Duodenal mucosa (tissue), 2 donors: ENCODE data around the gene DNPH1.

ENCODE experiments used
- H3K27ac ChIP-seq: one replicate; pipeline ENCODE4 v1.7.0; 2013; ENCODE audit warnings: low read depth, low read length
- H3K27me3 ChIP-seq, 2 donors: one replicate each; pipeline ENCODE4 v1.7.0; 2013; ENCODE audit warnings: low read length in 2 of 2, control low read depth in 1 of 2; ENCODE audit not compliant: insufficient read depth in 2 of 2, control insufficient read depth in 1 of 2
- H3K36me3 ChIP-seq, 2 donors: one replicate each; pipeline ENCODE4 v1.7.0; 2013; ENCODE audit warnings: low read length in 2 of 2, control low read depth in 1 of 2; ENCODE audit not compliant: insufficient read depth in 2 of 2, control insufficient read depth in 1 of 2
- H3K4me1 ChIP-seq, 2 donors: one replicate each; pipeline ENCODE4 v1.7.0; 2013; ENCODE audit warnings: low read length in 2 of 2, control low read depth in 1 of 2; ENCODE audit not compliant: insufficient read depth in 2 of 2, control insufficient read depth in 1 of 2
- H3K4me3 ChIP-seq, 2 donors: one replicate each; pipeline ENCODE4 v1.7.0; 2013; ENCODE audit warnings: low read length in 2 of 2, low read depth in 1 of 2
- H3K9ac ChIP-seq, 2 donors: one replicate each; pipeline ENCODE4 v1.7.0; 2013; ENCODE audit warnings: low read length in 2 of 2, low read depth in 1 of 2
- H3K9me3 ChIP-seq, 2 donors: one replicate each; pipeline ENCODE4 v1.7.0; 2013; ENCODE audit warnings: low read length in 2 of 2, control low read depth in 1 of 2; ENCODE audit not compliant: control insufficient read depth in 1 of 2

Gene DNPH1

GRCh38 chr6:43273707-43274106 lies 44.4 kb upstream of the DNPH1 start:
- H3K27me3 ChIP-seq = peaks cover 0 to 3% of the 10 kb centered on the region in 2 donors
- no peak overlapping the region for H3K4me3 ChIP-seq
- peaks cover 48 to 77% of the 10 kb centered on the region in 2 donors for H3K4me1 ChIP-seq
- H3K9me3 ChIP-seq = no peaks in the 10 kb centered on the region
- H3K9ac ChIP-seq = peak overlapping the region in 1 of 2 donors; percentile 83
- no peaks in the 10 kb centered on the region for H3K36me3 ChIP-seq
- no peak overlapping the region for H3K27ac ChIP-seq

- H3K27ac ChIP-seq = no peak overlapping the region
- no peak overlapping the region for H3K4me3 ChIP-seq
- no peaks in the 10 kb centered on the region for H3K36me3 ChIP-seq
- peaks cover 0 to 3% of the 10 kb centered on the region in 2 donors for H3K27me3 ChIP-seq
- peaks cover 58 to 77% of the 10 kb centered on the region in 2 donors for H3K4me1 ChIP-seq
- no peak overlapping the region for H3K9ac ChIP-seq
- H3K9me3 ChIP-seq = no peaks in the 10 kb centered on the region
Observed at GRCh38 chr6:43271944-43272343, 42.7 kb upstream of the DNPH1 start.

DNA sequence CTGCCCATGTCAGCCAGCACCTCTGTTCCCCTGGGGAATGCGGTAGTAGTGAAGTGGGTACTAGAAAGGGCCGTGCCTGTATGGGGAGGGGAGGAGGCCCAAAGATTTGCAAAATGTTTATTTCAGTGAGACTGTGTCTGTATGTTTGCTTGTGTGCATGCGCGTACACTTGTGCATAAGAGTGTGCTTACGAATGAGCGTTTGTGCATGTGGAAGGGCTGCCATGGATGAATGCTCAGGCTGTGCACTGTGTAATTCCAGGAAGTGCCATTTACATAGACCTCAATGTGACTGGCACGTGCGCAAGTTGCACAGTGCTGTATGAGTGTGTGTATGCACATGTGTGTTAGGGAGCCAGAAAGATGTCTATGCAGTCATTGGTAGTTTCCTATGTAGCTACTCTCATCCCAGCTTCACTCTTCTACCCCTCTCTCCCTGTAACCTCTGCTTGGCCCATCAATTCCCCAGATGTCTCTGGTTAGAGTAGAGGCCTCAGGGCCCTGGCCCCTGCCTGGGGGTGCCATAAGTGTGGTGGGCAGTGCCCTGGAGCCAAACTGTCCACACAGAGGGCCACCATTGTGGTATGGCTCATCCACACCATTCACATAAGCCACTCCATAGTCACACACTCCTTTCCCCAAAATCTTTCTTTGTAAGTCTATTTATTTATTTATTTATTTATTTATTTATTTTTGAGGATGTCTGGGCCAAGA lies 42.0 kb upstream of the DNPH1 start:
- Histone ChIP-seq H3K36me3 (no peaks in the 10 kb centered on the region), H3K27ac (peak overlapping the region; percentile 33), H3K27me3 (peaks cover 0 to 3% of the 10 kb centered on the region in 2 donors), H3K9ac (peak overlapping the region; percentile 28 to 30), H3K4me1 (peaks cover 55 to 70% of the 10 kb centered on the region in 2 donors), H3K4me3 (no peak overlapping the region), H3K9me3 (no peaks in the 10 kb centered on the region)

GRCh38 chr6:43269273-43270007 lies 40.2 kb upstream of the DNPH1 start:
- Histone ChIP-seq H3K9me3 (no peaks in the 10 kb centered on the region), H3K4me1 (peaks cover 47 to 62% of the 10 kb centered on the region in 2 donors), H3K27me3 (peaks cover 0 to 3% of the 10 kb centered on the region in 2 donors), H3K36me3 (no peaks in the 10 kb centered on the region), H3K27ac (peak overlapping the region; percentile 76), H3K4me3 (peak overlapping the region; percentile 57 to 61), H3K9ac (peak overlapping the region; percentile 28 to 46)

- Histone ChIP-seq H3K4me3 (peak overlapping the region; percentile 57 to 61), H3K4me1 (peaks cover 43 to 56% of the 10 kb centered on the region in 2 donors), H3K36me3 (no peaks in the 10 kb centered on the region), H3K9me3 (no peaks in the 10 kb centered on the region), H3K27ac (peak overlapping the region; percentile 76), H3K9ac (peak overlapping the region; percentile 28 to 46), H3K27me3 (peaks cover 0 to 3% of the 10 kb centered on the region in 2 donors)
Observed at GRCh38 chr6:43268782-43269272, 39.5 kb upstream of the DNPH1 start.

DNA sequence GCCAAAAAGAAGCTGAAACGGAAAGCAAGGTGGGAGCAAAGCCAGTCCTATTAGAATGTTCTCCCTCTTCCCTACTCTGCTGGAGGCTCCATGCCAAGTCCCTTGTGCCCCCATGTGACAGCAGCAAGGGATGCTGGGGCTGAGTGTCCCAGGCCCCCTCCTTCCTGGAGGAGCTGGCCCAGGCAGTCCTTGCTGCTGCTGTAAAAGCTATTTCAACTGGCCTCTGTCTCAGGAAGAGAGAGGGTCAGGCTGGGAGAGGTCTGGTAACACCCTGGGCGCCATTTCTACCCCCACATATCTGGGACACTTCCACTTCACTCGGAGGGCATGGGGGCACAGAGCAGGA lies 39.0 kb upstream of the DNPH1 start:
- no peak overlapping the region for H3K27ac ChIP-seq
- peaks cover 0 to 3% of the 10 kb centered on the region in 2 donors for H3K27me3 ChIP-seq
- H3K4me3 ChIP-seq = no peak overlapping the region
- no peaks in the 10 kb centered on the region for H3K36me3 ChIP-seq
- no peak overlapping the region for H3K9ac ChIP-seq
- no peaks in the 10 kb centered on the region for H3K9me3 ChIP-seq
- peaks cover 43 to 54% of the 10 kb centered on the region in 2 donors for H3K4me1 ChIP-seq

DNA sequence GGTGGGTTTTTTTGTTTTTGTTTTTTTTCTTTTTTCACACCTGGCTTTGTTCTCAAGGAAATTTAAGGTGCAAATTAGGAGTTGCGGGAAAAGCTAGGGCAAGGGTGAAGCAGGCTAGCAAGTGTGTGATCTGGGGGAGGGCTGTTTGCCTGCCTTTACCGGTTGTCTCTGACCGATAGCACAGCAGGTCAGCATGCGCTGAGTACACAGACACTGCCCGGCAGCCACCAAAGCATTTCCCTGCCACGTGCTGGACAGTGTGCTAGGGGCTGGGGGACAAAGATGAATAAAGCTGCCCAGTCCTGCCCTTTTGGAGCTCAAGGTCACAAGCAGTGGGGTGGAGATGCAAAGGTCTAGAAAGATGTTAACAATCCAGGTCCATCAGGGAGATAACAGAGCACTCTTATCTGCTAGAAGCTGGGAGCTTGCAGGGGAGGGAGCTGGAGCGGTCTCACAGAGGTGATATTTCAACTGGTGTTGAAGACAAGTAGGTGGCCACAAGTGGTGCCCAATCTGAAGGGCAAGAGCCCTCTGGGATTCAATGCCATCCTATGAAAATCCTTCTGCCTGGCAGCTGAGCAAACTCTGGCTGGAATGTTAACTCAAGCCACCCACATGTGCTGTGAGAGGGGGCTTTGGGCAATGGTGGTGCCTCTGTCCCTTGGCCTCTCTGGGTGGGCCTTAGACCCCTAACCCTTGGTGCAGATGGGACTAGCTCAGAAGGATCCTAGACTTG lies 38.5 kb upstream of the DNPH1 start:
- Histone ChIP-seq H3K9ac (no peak overlapping the region), H3K27me3 (peaks cover 0 to 3% of the 10 kb centered on the region in 2 donors), H3K4me3 (no peak overlapping the region), H3K9me3 (no peaks in the 10 kb centered on the region), H3K4me1 (peaks cover 43 to 50% of the 10 kb centered on the region in 2 donors), H3K36me3 (no peaks in the 10 kb centered on the region), H3K27ac (peak overlapping the region; percentile 22)

DNA sequence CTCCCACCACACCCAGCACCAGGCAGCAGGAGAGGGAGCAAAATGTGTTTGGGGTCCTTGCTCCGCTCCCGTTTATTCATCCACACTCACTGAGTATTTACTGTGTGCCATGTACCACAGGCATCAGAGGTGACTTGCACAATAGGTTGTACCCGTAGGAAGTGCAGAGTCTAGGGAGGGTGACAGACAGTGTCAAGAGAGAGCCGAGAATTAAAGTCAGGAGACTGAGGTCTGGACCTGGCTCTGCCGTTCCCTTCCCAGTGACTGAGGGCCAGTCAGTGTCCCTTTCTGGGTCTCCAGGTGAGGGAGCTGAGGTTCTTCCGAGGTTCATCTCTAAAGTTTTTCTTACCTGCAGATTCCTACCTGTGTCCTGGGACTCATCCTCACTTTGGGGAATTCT lies 36.3 kb upstream of the DNPH1 start:
- Histone ChIP-seq H3K9ac (no peak overlapping the region), H3K4me3 (no peak overlapping the region), H3K27ac (no peak overlapping the region), H3K9me3 (no peaks in the 10 kb centered on the region), H3K27me3 (peaks cover 0 to 3% of the 10 kb centered on the region in 2 donors), H3K4me1 (peaks cover 35 to 38% of the 10 kb centered on the region in 2 donors), H3K36me3 (no peaks in the 10 kb centered on the region)

DNA sequence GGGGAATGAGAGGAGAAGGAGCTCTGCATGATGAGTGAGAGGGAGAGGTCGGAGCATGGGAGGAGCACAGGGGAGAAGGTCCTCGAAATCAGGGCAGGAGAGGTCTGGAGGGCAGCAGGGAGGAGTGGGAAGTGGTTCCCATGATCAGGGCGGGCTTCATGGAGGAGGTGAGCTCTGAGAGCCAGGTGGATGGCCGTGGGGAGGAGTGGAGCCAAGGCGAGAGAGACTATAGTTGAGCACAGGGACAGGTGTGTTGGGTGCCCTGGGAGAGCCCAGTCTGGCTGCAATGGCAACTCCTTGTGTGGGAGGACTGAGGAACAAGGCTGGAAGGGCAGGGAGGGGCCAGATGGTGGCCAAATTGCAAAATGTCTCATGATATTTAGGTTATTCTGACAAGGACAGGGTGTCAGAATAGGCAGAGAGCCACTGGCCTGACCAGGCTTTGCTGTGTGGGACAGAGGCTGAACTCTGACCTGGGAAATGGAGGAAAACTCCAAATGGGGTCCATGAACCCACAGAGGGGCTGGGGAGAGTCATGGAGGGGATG lies 35.4 kb upstream of the DNPH1 start:
- H3K9me3 ChIP-seq = no peaks in the 10 kb centered on the region
- H3K9ac ChIP-seq = no peak overlapping the region
- H3K4me1 ChIP-seq = peaks cover 26 to 32% of the 10 kb centered on the region in 2 donors
- H3K36me3 ChIP-seq = no peaks in the 10 kb centered on the region
- no peak overlapping the region for H3K27ac ChIP-seq
- no peak overlapping the region for H3K4me3 ChIP-seq
- H3K27me3 ChIP-seq = peaks cover 0 to 3% of the 10 kb centered on the region in 2 donors
